ENCODE results near the gene ZNF552. TPM values are rescaled to one million over a fixed set of nuclear protein-coding genes. Genes with fewer than 3 reads are reported as not detected.
"Not testable (repeated sequence)": the region's sequence is repeated elsewhere in the genome, so short reads cannot be mapped to it uniquely, and the experiment has no call there.

ZNF552 gene
- total RNA-seq, 1 experiment from 2014 or later: 13.1 TPM

GRCh38 chr19:57812226-57812625, 2.5 kb downstream of the ZNF552 start:
- ATAC-seq (no peak), DNase-seq (ENCODE audit: low spot score) (no peak)
- Mint-ChIP-seq H3K36me3 (peaks cover 42% of the 10 kb centered on the region), H3K27me3 (ENCODE audit: low read depth) (no peaks in the 10 kb centered on the region), H3K4me1 (peaks cover 27% of the 10 kb centered on the region), H3K4me3 (peak overlapping the region; percentile 7; the same call in 1 of the 2 replicates), H3K27ac (no peak overlapping the region; the same call in 1 of the 2 replicates), H3K9me3 (no peaks in the 10 kb centered on the region)
- CTCF ChIA-PET: no interaction called here
- TF ChIP-seq NR3C1 (CRISPR knock-in tag; conservative IDR thresholded peaks at IDR 0.05; ENCODE audit: low read depth) (no peak), NFE2L1 (CRISPR knock-in tag; IDR thresholded peaks at IDR 0.05) (no peak), USF1 (CRISPR knock-in tag; IDR thresholded peaks at IDR 0.05) (no peak), TEAD4 (CRISPR knock-in tag; IDR thresholded peaks at IDR 0.05) (no peak), IRF1 (CRISPR knock-in tag; IDR thresholded peaks at IDR 0.05) (no peak), STAT6 (CRISPR knock-in tag; conservative IDR thresholded peaks at IDR 0.05; ENCODE audit: low read depth) (no peak), FOXP4 (CRISPR knock-in tag; IDR thresholded peaks at IDR 0.05) (no peak), ATF2 (CRISPR knock-in tag; IDR thresholded peaks at IDR 0.05; ENCODE audit: borderline replicate concordance, low read depth) (no peak), HMGXB4 (CRISPR knock-in tag; IDR thresholded peaks at IDR 0.05) (no peak), ESRRA (CRISPR knock-in tag; IDR thresholded peaks at IDR 0.05; ENCODE audit: borderline replicate concordance) (no peak), ZNF138 (CRISPR knock-in tag; conservative IDR thresholded peaks at IDR 0.05) (no peak), PREB (CRISPR knock-in tag; IDR thresholded peaks at IDR 0.05; ENCODE audit: borderline replicate concordance) (no peak)
- POLR2A ChIA-PET: no interaction called here

- H3K4me3 Mint-ChIP-seq; H3K27me3 Mint-ChIP-seq (ENCODE audit: low read depth); H3K9me3 Mint-ChIP-seq; CTCF ChIA-PET; ATAC-seq; H3K27ac Mint-ChIP-seq; POLR2A ChIA-PET; DNase-seq (ENCODE audit: low spot score): not testable (repeated sequence)
- H3K4me1 Mint-ChIP-seq: peaks cover 28% of the 10 kb centered on the region
- H3K36me3 Mint-ChIP-seq: peaks cover 50% of the 10 kb centered on the region
Observed at GRCh38 chr19:57810410-57811295, 4.1 kb downstream of the ZNF552 start.
